Non-pigmented ciliary epithelial cell (primary cell): ENCODE results near the gene ERCC2.

ENCODE experiments used
- DNase-seq: peaks from one replicate; pipeline ENCODE4 v3.0.0-alpha.2; 2010; ENCODE audit warnings: low read depth

Gene ERCC2

DNA sequence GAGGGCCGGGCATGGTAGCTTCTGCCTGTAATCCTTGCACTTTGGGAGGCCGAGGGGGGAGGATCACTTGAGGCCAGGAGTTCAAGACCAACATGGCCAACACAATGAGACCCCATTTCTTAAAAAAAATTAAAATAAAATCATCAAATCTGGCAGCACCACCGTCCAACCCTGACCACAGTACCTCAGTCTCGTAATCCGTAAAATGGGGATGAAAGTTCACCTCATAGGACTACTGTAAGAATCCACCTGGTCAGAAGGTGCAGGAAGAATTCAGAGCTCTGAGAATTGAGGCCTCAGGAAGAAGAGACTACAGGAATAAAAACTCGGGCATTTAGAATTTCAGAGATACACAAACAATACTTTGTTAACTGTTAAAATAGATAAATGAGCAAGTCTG is 31.4 kb upstream of the ERCC2 start:
- no peak for DNase-seq

DNA sequence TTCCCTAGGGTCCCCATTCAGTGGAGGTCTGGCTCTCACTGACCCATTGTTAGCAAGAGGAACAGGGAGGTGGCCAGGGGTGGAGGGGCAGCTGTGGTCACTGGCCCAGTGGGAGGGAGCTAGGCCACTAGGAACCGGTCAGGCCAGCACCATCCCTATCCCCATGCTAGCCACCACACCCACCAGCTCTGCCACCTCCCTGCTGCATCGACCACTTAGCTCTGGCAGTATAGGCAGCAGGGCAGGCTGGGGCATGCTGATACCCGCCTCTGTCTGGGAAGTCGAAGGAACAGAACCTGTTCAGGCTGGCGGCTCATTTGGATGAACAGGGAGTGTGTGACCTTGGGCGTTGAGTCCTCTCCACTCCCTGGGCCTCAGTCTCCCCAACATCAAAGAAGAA is 29.8 kb upstream of the ERCC2 start:
- no peak for DNase-seq

DNA sequence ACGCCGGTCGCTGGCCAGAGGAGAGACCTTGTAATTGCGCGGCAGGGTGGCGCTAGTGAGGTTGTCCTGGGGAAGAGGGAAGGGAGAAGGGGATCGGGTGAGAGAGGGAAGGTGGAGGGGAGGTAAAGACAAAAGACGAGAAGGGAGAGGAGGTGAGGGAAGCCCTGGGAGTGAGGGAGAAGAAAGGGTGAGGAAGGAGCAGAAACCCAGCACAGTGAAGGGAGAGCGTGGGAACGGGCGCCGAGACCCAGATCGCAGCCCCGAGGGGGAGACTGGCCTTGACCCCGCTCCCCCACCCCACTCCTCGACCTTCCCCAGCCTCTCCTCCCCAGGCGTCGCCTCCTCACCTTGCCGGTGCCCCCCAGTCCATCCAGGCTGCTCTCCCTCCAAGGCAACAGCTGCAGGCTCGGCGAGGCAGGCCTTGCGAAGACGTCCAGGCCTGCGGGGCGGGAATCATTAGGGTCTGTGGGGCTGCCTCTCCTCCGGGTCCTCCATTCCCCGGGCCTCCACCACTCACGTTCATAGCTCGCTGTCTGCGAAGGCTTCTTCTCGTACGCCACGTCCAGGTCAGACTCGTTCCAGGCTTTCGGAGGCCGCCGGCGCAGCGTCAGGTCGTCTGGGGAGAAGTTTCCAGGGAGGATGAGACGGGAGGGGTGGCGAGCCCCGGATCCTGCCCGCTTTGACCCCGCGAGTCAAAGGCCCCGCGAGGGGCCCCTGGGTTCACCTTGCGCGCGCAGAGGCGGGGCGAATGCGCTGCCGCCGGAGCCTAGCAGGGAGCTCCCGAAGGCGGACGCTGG is 25.6 kb upstream of the ERCC2 start:
- DNase-seq, result no peak

DNA sequence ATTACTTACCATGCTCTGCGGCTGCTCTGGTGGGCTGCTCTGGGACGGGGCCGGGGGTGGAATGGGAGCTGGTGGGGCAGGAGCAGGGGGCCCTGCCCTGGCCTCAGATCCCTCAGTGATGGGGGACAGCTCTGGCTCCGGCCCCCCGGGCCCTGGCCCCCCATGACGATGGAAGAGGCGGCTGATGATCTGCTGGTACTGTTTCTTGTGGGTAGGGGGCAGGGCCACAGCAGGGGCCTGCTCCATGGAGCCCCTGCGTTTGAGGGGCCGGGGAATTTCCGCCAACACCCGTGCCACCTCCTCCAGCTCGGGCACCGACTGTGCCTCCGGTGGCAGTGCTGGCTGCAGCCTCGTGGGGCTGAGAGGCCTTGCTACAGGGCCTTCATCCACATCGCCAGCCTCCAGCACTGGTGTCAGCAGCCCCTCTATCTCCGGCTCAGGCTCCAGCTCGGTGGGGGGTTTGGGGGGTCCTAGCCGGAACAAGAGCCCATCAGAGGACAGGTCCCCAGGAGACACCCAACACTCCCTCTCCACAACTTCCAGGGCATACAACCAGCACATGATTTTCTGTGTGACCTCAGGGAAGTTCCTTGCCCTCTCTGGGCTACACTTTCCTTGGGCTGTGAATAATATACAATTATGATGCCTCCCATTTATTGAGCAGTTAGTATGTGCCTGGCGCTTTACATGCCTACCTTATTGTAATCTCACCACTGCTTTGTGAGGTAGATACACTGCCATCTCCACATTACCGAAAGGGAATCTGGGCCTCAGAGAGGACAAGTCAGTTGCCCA is 21.7 kb upstream of the ERCC2 start:
- no peak for DNase-seq

DNA sequence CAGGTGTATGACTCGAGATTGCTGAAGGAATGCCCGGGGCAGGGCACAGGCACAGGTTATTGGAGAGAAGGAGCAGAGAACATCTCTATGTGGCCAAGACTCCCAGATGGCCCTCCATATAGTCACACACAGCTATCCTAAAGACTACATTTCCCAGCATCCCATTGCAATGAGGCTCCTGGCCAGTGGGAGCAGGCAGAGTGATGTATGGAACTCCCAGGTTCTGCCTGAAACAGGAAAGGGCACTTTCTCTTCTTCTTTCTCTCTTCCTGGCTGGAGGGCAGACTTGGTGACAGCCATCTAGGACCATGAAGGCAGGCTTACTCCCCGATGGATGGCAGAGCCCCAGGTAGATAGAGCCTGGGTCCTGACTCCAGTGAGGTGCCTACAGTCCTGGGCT is 21.0 kb upstream of the ERCC2 start:
- DNase-seq, result no peak

DNA sequence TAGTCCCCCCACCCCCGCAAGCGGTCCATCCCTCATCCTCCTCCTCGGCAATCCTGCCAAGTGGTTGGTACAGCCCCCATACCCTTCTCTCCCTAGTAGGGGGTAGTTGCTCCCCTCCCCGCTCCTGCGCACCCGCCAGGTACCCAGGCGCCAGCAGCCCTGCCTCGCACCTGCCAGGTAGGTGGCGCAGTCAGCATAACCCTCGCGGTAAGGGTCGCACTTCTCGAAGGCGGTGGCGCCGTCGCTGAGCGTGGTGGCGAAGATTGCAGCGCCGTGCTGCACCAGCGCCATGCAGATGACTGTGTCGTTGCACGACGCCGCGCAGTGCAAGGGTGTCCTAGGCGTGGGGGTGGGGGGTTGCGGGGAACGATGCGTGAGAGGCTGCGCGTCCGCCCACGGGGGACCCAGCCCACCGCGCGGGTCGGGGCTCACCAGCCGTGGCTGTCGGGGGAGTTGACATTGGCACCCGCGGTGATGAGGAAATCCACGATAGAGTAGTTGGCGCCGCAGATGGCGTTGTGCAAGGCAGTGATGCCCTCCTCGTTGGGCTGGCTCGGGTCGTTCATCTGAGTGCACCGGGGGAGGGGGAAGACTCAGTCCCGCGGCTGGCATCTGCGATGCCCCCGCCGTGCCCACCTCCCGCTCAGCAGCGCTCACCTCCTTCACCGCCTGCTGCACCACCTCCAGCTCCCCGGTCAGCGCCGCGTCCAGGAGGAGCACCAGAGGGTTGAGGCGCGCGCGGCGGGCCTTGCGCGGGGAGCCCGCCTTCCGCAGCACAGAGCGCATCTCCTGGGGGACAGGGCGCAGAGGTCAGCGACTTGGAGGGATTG is 15.2 kb upstream of the ERCC2 start:
- no peak for DNase-seq

DNA sequence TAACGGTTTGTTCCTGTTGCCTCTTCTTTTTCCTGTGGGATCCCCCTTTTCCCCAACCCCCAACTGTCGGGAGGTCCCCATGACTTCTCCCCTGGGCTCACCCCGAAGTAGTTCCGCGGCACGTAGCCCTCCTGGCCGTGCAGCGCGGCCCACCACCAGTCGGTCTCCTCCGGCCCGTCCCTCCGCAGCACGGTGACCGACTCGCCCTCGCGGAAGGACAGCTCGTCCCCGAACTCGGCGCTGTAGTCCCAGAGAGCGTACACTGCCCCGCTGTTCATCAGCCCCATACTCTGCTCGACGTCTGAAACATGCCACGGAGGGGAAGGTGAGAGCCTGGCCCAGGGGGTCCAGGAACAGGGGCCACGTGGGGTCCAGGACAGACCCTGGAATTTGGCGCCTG is 12.1 kb upstream of the ERCC2 start:
- no peak for DNase-seq

DNA sequence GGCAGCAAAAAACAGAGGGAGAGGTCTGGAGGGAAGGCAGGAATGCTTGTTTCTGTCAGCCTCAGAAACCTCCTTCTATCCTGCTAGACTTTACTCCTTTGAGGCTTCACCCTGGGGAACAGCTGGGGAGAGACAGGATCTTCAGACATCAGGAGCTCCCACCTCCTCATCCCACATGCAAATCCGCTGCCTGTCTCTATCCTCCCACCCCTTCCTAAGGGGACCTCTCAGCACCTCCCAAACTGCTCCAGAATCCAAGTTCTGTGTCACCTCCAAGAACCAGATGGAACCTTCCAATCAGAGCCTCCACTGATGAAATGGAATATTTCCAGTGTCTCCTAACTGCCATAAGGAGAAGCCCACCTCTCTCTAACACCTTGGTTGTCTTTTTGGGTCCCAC is 9.7 kb upstream of the ERCC2 start:
- DNase-seq, result no peak

DNA sequence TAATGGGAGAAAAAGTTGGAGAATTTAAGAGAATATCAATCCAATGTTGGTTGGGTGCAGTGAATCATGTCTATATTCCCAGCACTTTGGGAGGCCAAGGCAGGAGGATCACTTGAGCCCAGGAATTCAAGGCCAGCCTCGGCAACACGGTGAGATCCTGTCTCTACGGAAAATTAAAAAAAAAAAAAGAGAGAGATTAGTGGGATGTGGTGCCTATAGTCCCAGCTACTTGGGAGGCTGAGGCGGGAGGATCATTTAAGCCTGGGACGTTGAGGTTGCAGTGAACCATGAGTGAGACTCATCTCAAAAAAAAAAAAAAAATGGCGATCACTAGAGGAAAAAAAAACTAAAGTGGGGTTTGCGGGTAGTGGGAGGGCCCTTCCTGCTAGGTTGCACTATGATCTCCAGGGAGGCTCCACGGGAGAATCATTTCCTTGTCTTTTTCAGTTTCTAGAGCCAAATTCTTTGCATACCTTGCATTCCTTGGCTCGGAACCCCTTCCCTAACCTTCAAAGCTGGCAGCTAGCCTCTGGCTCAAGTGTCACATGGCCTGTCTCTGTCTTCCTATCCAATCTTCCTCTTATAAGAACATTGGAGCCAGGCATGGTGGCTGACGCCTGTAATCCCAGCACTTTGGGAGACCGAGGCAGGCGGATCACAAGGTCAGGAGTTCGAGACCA is 5.8 kb upstream of the ERCC2 start:
- peak; percentile 92 for DNase-seq

DNA sequence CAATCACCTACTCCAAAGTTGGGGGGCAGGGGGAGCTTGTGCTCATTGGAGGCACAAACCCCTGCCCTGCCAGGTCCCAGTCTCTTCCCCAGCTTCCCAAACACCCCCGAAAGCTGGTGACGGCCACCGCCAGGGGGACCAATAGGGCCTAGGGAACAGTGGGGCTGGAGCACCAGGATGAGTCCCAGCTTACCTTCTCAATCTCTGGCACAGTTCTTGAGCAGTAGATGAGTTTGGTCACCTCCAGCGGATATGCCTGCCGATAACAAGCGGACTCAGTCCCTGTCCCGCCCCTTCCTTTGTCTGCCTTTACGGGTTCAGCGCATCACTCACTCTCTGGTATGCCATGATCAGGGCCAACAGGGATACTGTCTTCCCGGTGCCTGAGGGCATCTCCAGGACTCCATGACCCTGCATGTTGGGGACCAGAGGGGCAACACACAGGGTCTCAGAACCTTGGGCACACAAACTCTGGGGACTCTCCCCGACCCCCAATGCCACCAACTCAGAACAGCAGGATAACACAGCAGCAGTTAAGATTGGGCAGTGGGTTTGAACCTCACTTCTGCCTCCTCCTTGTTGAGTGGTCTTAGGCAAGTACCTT is 1.5 kb downstream of the ERCC2 start:
- no peak for DNase-seq

DNA sequence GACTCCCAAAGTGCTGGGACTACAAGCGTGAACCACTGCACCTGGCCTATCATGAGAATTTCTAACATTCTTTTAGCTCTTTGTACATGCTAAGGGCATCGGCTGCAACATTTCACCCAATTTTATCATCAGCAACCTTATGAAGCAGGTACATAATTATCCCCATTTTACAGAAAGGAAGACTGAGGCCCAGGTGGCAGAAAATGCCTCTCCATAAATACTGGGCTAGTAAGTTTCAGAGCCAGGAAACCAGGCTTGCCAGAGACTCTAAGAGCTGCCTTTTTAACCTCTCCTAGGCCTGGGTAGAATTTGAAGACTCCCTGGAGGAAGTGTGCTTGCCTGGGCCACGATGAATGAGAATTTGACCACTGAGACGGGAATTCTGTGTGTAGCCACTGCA is 2.2 kb downstream of the ERCC2 start:
- DNase-seq, result no peak

DNA sequence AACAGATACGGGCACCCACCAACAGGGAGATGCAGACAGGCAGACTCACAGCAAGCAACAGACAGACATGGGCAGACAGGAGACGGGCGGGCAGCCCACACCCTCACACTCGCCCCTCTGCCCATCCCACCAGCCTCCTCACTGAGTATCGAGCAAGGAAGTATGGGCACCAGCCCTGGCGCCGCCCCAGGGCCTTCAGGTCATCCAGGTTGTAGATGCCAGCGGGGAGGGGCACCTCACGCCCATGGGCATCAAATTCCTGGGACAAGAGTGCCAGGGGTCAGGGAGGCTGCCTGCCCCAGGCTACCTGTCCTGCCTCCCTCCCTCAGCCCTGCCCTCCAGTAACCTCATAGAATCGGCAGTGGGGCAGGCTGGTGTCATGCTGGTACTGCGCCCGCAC is 5.7 kb downstream of the ERCC2 start:
- no peak for DNase-seq

DNA sequence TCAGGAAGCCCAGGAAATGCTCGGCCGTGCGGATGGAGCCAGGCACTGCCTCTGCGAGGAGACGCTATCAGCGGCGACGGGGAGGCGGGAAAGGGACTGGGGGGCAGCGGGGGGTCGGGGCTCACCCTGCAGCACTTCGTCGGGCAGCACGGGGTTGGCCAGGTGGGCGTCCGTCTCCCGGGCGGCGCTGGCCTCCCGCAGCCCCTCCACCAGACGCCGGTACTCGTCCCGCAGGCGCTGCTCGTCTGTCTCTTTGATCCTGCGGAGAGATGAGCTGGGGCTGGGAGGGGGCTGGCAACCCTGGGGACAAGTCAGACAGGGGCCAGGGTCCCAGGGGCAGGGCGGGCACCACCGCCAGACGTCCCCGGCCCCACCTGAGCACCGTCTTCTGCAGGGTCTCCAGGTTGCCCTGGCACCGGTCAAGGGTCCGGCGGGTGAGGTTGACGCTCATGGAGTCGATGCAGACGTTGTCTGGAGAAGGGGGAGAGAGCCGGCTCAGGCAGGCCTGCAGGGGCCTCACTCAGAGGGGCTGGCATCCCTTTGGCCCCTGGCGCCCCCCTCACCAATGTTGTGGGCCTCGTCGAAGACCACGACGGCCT is 6.4 kb downstream of the ERCC2 start:
- DNase-seq, result no peak

DNA sequence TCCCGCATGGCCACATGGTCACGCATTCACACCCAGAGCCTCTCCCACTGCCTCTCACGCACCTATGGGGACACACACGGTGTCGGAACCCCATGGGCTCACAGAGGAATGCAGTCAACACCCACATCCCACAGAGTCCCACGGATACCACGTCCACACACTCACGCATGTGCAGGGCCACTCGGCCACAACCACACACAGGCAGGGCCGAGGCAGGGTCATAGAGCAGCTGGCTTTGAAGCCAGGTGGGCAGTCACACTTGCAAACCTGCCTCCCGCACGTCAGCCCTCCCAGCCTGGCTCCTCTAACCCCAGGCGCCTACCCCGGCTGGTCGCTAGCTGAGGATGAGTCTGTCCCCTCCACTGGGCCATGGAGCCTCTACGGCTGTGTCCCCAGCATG is 8.1 kb downstream of the ERCC2 start:
- no peak for DNase-seq

DNA sequence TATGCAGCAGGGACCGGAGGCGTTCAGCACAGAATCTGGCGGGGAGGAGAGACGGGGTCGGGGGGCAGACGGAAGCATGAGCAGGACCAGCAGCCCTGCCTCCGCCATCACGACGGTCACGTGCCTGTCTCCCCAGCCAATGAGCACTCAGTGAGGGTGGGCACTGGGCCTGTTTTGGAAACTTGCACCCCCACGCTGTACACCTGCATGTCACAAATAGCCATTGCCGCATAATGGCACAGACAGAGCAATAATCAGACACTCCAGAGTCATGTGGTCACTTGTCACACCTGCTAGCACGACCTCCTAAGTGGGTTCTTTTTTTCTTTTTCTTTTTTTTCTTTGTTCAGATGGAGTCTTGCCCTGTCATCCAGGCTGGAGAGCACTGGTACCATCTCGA is 8.8 kb downstream of the ERCC2 start:
- DNase-seq, result no peak

DNA sequence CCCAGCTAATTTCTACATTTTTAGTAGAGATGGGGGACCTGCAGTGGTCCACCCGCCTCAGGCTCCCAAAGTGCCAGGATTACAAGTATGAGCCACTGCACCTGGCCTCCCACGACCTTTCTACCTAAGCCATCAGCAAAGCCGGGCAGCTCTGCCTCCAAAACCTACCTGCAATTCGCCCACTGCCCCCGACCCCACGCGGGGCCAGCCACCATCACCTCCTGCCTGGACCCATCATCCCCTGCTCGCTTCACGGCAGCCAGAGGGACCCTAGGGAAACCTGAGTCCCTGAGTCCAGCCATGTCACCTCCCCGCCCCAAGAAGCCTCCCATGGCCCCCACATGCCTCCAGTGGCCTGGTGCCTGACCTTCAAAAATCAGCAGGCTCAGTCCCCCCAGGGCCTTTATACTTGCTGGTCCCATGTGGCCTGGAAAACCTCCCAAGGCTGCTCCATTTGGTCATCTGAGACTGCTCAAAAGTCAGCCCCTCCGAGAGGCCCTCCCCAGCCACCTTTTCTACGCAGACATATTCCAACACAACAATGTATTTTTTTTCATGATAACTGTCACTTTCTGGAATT is 12.1 kb downstream of the ERCC2 start:
- no peak for DNase-seq

DNA sequence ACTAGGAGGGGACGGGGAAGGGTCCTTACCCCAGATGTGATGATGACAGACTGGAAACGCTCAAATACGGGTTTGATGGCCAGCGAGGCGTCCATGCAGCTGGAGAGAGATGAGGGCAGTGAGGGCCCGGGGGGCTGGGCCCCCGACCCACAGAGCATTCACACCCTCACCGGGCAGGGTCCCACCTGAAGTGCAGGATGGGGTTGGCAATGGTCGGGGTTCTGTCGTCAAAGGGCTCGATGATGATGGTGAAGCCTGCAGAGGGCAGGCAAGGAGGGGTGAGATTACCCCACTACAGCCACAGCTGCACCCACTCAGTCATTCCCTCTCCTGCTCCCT is 13.0 kb downstream of the ERCC2 start:
- DNase-seq, result no peak

DNA sequence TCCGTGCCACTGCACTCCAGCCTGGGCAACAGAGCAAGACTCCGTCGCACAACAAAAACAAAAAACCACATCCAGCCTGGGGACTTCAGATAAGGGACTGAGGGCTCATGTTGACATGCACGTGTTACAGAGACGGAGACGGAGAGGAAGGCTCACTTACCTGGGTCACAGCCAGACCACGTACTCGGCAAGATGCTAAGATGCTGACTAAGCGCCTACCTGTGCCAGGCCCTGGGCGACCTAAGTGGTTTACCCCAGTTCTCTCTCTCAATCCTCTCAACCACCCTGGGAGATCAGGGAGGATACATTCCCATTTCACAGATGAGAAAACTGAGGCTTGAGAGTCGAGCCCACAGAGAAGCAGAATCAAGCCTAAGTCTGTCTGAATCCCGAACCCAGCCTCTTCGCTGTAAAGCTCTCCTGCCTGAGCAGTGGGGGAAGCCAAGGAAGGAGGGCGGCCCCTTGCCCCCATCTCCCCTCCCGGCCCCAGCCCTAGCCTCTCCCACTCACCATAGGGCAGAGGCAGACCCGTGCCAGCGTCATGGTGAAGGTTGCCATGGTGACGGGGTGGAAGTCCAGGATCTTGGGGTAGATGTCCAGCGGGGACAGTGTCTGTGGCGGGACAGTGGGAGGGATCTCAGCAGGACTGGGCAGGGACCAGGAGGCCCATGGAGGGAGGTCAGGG is 13.5 kb downstream of the ERCC2 start:
- DNase-seq, result no peak

DNA sequence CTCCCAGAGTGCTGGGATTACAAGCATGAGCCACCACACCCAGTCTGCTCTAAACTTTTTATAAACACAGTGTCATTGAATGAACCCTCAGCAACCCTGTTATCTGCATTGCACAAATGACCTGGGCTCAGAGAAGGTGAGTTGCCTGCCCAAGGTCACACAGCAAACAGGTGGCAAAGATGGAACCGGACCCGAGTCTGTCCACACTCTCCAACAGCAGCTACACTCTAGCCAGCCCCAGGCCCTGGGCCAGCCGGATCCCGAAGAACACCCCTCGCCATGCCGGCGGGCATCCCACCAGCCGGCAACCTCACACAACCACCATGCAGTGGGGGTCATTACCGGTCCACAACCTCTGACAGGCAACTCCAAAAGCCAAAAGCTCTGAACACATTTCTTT is 14.5 kb downstream of the ERCC2 start:
- DNase-seq, result no peak

DNA sequence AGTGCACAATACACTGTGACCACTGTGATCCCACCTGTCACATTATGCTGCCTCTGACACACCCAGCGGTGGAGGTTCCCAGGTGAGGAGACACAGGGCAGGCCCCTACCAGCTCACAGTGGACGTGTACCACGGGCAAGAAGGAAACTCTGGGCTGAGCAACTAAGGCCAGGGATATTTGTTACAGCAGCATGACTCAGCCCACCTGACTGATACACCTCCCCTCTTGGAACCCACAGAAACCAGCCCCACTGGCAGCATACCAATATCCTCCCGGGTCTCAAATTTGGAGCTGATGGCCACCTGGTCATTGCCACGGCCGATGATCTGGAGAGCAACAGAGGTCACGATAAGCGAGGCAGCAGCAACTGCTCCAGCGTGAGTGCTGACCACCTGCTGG is 15.0 kb downstream of the ERCC2 start:
- DNase-seq, result no peak
